DLD1 (cell line): ENCODE measurements around the gene SRMS.

Experiments
- in situ Hi-C: cut with HindIII; loops from 2 replicates; pipeline ENCODE4 v1.10.0; 2017; ENCODE audit warnings: low sequenced_read_pairs

SRMS gene

GRCh38 chr20:63539441-63540370 is 7.8 kb downstream of the SRMS start:
- in situ Hi-C loops, result no loop called here

- in situ Hi-C loops, result no loop called here
Measured at GRCh38 chr20:63539092-63539430, 8.5 kb downstream of the SRMS start.

GRCh38 chr20:63538204-63539091 is 9.1 kb downstream of the SRMS start:
- in situ Hi-C loops, result no loop called here

GRCh38 chr20:63537525-63538203 is 9.9 kb downstream of the SRMS start:
- in situ Hi-C loops, result no loop called here

GRCh38 chr20:63536997-63537524 is 10.5 kb downstream of the SRMS start, which contains the start of gene PTK6:
PTK6 (minus strand) TSS chr20:63537376; CDS start chr20:63537314, 62 bp downstream.
- in situ Hi-C loops, result no loop called here

GRCh38 chr20:63536241-63536977 is 11.1 kb downstream of the SRMS start:
- in situ Hi-C loops, result no loop called here

- in situ Hi-C loops, result no loop called here
Measured at GRCh38 chr20:63534831-63535651, 12.5 kb downstream of the SRMS start.

GRCh38 chr20:63534427-63534830 is 13.1 kb downstream of the SRMS start:
- in situ Hi-C loops, result no loop called here

- in situ Hi-C loops, result no loop called here
Measured at GRCh38 chr20:63533871-63534393, 13.6 kb downstream of the SRMS start.

GRCh38 chr20:63533388-63533787 is 14.2 kb downstream of the SRMS start:
- in situ Hi-C loops, result no loop called here

- in situ Hi-C loops, result no loop called here
Measured at GRCh38 chr20:63532449-63532971, 15.0 kb downstream of the SRMS start.

GRCh38 chr20:63531686-63532448 is 15.7 kb downstream of the SRMS start:
- in situ Hi-C loops, result no loop called here

GRCh38 chr20:63530788-63531160 is 16.8 kb downstream of the SRMS start:
- in situ Hi-C loops, result no loop called here

- in situ Hi-C loops, result no loop called here
Measured at GRCh38 chr20:63529861-63530787, 17.4 kb downstream of the SRMS start.

GRCh38 chr20:63529180-63529860 is 18.2 kb downstream of the SRMS start:
- in situ Hi-C loops, result no loop called here

- in situ Hi-C loops, result no loop called here
Measured at GRCh38 chr20:63527184-63527583, 20.4 kb downstream of the SRMS start.

GRCh38 chr20:63525971-63526370 is 21.6 kb downstream of the SRMS start:
- in situ Hi-C loops, result no loop called here
